ENCODE data around the gene LMNA. TPM values are rescaled to one million over a fixed set of nuclear protein-coding genes. Genes with fewer than 3 reads are reported as not detected.

Gene LMNA
- total and polyA plus RNA-seq, 2 of the 4 experiments (the other 2 are of a cell fraction) = 563 to 755 TPM

GRCh38 chr1:156075162-156075561 lies 39.3 kb upstream of the LMNA start:
- H3K9ac ChIP-seq (ENCODE audit: low read depth, low read length) = no peak overlapping the region
- H2BK20ac ChIP-seq (ENCODE audit: low read depth, low read length) = no peak overlapping the region
- H3K4me1 ChIP-seq (ENCODE audit: control insufficient read depth, insufficient read depth, low read length) = peaks cover 26% of the 10 kb centered on the region
- H4K8ac ChIP-seq (ENCODE audit: low read depth in 2 of 2, low read length in 2 of 2) = no peak overlapping the region
- no peak for TF ChIP-seq RAD21 (IDR thresholded peaks at IDR 0.05; ENCODE audit: low read length)
- no peak for TF ChIP-seq MAFK (IDR thresholded peaks at IDR 0.05; ENCODE audit: low read depth, low read length)
- no peak overlapping the region for H2BK15ac ChIP-seq (ENCODE audit: low read depth, low read length)
- intact Hi-C loops (cut with micrococcal nuclease) (no loop called here), in situ Hi-C loops (cut with MboI; ENCODE audit: low sequenced_read_pairs) (no loop called here), dilution Hi-C loops (cut with HindIII; ENCODE audit: low sequenced_read_pairs, unreplicated experiment) (no loop called here)
- no peak overlapping the region for H3K27ac ChIP-seq (ENCODE audit: insufficient read depth, low read length)
- ATAC-seq (ENCODE audit: low read depth) (no peak), DNase-seq (no peak)
- no peak overlapping the region for H3K4ac ChIP-seq (ENCODE audit: low read depth, low read length)
- H3K23ac ChIP-seq (ENCODE audit: low read depth, low read length) = no peak overlapping the region
- H3K4me3 ChIP-seq (ENCODE audit: insufficient read depth, low read depth, low read length) = no peak overlapping the region
- CTCF ChIA-PET = interaction anchor here (0.5 to 1.6 kb wide), 2 partner anchors 9 to 120 kb away, joined by 3 to 5 read pairs; no protein-coding TSS in a partner anchor
- peaks cover 30 to 65% of the 10 kb centered on the region in 2 experiments for H3K79me1 ChIP-seq (ENCODE audit: low read depth in 1 of 2, low read length in 2 of 2)
- H2BK5ac ChIP-seq (ENCODE audit: low read depth, low read length, poor library complexity, severe bottlenecking) = no peak overlapping the region
- H4K5ac ChIP-seq (ENCODE audit: low read depth, low read length) = no peak overlapping the region
- H3K9me3 ChIP-seq (ENCODE audit: control insufficient read depth, insufficient read depth, low read length) = no peaks in the 10 kb centered on the region
- no peak overlapping the region for H4K91ac ChIP-seq (ENCODE audit: insufficient read depth, low read depth, low read length)
- POLR2A ChIA-PET (ENCODE audit: unreplicated experiment) = no interaction called here
- H3K4me2 ChIP-seq (ENCODE audit: low read depth, low read length) = no peak overlapping the region
- no peaks in the 10 kb centered on the region for H3K27me3 ChIP-seq (ENCODE audit: control insufficient read depth, insufficient read depth, low read length)
- no peak overlapping the region for H2AK9ac ChIP-seq (replicated peaks; ENCODE audit: low read depth, low read length, poor library complexity)
- no peak overlapping the region for H3K18ac ChIP-seq (ENCODE audit: low read depth, low read length)
- H2BK120ac ChIP-seq (ENCODE audit: low read depth, low read length) = no peak overlapping the region
- peaks cover 37% of the 10 kb centered on the region for H3K36me3 ChIP-seq (ENCODE audit: control insufficient read depth, insufficient read depth, low read length)
- no peak overlapping the region for H3K14ac ChIP-seq (replicated peaks; ENCODE audit: low read depth, low read length)
- no TSS peak for BruUV-seq (replicated peaks)
- H4K20me1 ChIP-seq (ENCODE audit: insufficient read depth, low read length) = peaks cover 45% of the 10 kb centered on the region
- no peak overlapping the region for H3K56ac ChIP-seq (ENCODE audit: extremely low read depth, insufficient read depth, low read length)
- H2AFZ ChIP-seq (replicated peaks; ENCODE audit: low read length, poor library complexity) = no peak overlapping the region
- H2AK5ac ChIP-seq (ENCODE audit: low read depth, low read length) = no peak overlapping the region
- peaks cover 17% of the 10 kb centered on the region for H3K9me1 ChIP-seq (ENCODE audit: insufficient read depth, low read length)
- WGBS, 2 experiments (ENCODE audit: extremely low coverage in 2 of 2, insufficient read length in 1 of 2) = no CpG with 5 or more reads among the region's 3 CpGs
